ENCODE measurements around the gene LARGE1. TPM values are rescaled to one million over a fixed set of nuclear protein-coding genes. Genes with fewer than 3 reads are reported as not detected.

The LARGE1 gene
- total and polyA plus RNA-seq, 2 of the 13 experiments (the other 11 are each of a cell fraction or from before 2014, with no cell fraction given) = 8.4 to 11.0 TPM

- TF ChIP-seq ZNF800 (CRISPR knock-in tag; IDR thresholded peaks at IDR 0.05) (0 out of 2 replicates have a peak, but pooled peaks have one; percentile 32), KDM6A (CRISPR knock-in tag; IDR thresholded peaks at IDR 0.05; ENCODE audit: low read depth) (peak; percentile 84), SNAPC4 (CRISPR knock-in tag; IDR thresholded peaks at IDR 0.05) (0 out of 2 replicates have a peak, but pooled peaks have one; percentile 17), ZNF337 (CRISPR knock-in tag; IDR thresholded peaks at IDR 0.05; ENCODE audit: borderline replicate concordance, low read depth) (peak; percentile 56; the same call in 1 of the 2 replicates), TIGD3 (CRISPR knock-in tag; IDR thresholded peaks at IDR 0.05; ENCODE audit: borderline replicate concordance) (no peak), NFYB (CRISPR knock-in tag; IDR thresholded peaks at IDR 0.05) (no peak), POGZ (CRISPR knock-in tag; IDR thresholded peaks at IDR 0.05) (no peak; the same call in 1 of the 2 replicates), PRDM15 (CRISPR knock-in tag; IDR thresholded peaks at IDR 0.05) (peak; percentile 59), KAT7 (CRISPR knock-in tag; IDR thresholded peaks at IDR 0.05; ENCODE audit: borderline replicate concordance) (peak; percentile 78; the same call in 1 of the 2 replicates), JUND (CRISPR knock-in tag; IDR thresholded peaks at IDR 0.05) (0 out of 2 replicates have a peak, but pooled peaks have one; percentile 41), ARNTL (CRISPR knock-in tag; IDR thresholded peaks at IDR 0.05) (peak; percentile 81; the same call in 1 of the 2 replicates), ZNF777 (CRISPR knock-in tag; IDR thresholded peaks at IDR 0.05) (no peak), FOXP4 (CRISPR knock-in tag; IDR thresholded peaks at IDR 0.05) (peak; percentile 97)
These were observed 380.1 kb downstream of the LARGE1 start (continued) for GRCh38 chr22:33539902-33540751.
